OCI-LY3 (cell line): ENCODE results near the gene STMP1.
A peak's percentile ranks its signal among the peaks of the same experiment; 100 is the strongest.
"Not testable (repeated sequence)": the region's sequence is repeated elsewhere in the genome, so short reads cannot be mapped to it uniquely, and the experiment has no call there.

ENCODE experiments used
- H2AFZ ChIP-seq: fragments of 200-600, 300-600 bp; shearing (Covaris generic); 2 replicates; pipeline ENCODE4 v1.6.0; 2014; ENCODE audit warnings: antibody characterized with exemption, low read depth, low read length
- H3K27ac ChIP-seq: fragments of 200-600, 300-600 bp; sonication (generic); 2 replicates; pipeline ENCODE4 v1.5.1; 2014; ENCODE audit warnings: mild to moderate bottlenecking, low read length, moderate library complexity, mixed read lengths
- H3K27me3 ChIP-seq: fragments of 200-600, 300-600 bp; sonication (generic); 2 replicates; pipeline ENCODE4 v1.6.1; 2014; ENCODE audit warnings: low read depth, low read length, mixed read lengths
- H3K36me3 ChIP-seq: fragments of 200-600, 300-600 bp; sonication (generic); replicated peaks from 2 replicates; pipeline ENCODE3; 2014; ENCODE audit warnings: low read depth, low read length, mixed read lengths
- H3K4me1 ChIP-seq: fragments of 300-600, 200-600 bp; sonication (generic); 2 replicates; pipeline ENCODE4 v1.6.1; 2014; ENCODE audit warnings: low read length, mixed read lengths
- H3K4me2 ChIP-seq: fragments of 200-600, 300-600 bp; sonication (generic); 2 replicates; pipeline ENCODE4 v1.6.1; 2014; ENCODE audit warnings: low read length, mixed read lengths
- H3K4me3 ChIP-seq: fragments of 300-600, 200-600 bp; sonication (generic); 2 replicates; pipeline ENCODE4 v1.5.1; 2014; ENCODE audit warnings: antibody characterized with exemption, mild to moderate bottlenecking, low read length, moderate library complexity
- H3K79me2 ChIP-seq: fragments of 300-600, 200-600 bp; shearing (Covaris generic); 2 replicates; pipeline ENCODE4 v1.6.1; 2014; ENCODE audit warnings: mild to moderate bottlenecking, low read length, mixed read lengths
- H3K9ac ChIP-seq: fragments of 300-600, 200-600 bp; shearing (Covaris generic); 2 replicates; pipeline ENCODE4 v1.6.0; 2014; ENCODE audit warnings: mild to moderate bottlenecking, low read length, moderate library complexity
- H3K9me3 ChIP-seq: fragments of 200-600, 300-600 bp; shearing (Covaris generic); 2 replicates; pipeline ENCODE4 v1.6.1; 2014; ENCODE audit warnings: low read length, mixed read lengths; ENCODE audit not compliant: insufficient read depth
- H4K20me1 ChIP-seq: fragments of 200-600, 300-600 bp; sonication (generic); 2 replicates; pipeline ENCODE4 v1.6.1; 2016; ENCODE audit warnings: low read length, mixed read lengths; ENCODE audit not compliant: insufficient read depth
- CTCF ChIP-seq: fragments of 200-600, 300-600 bp; sonication (generic); IDR thresholded peaks from 2 replicates; pipeline ENCODE4 v1.5.1; 2014; ENCODE audit warnings: antibody characterized with exemption, low read length, low read depth
- EZH2phosphoT487 ChIP-seq: fragments of 200-600 bp; shearing (Covaris generic); IDR thresholded peaks from 2 replicates; pipeline ENCODE4 v1.6.1; 2018; ENCODE audit warnings: antibody characterized with exemption, mixed run types, low read depth

The STMP1 gene

GRCh38 chr7:135620447-135620846 is 41.9 kb upstream of the STMP1 start:
- no peaks in the 10 kb centered on the region for H3K9me3 ChIP-seq
- H3K4me3 ChIP-seq, result no peak overlapping the region
- H3K27ac ChIP-seq, result no peak overlapping the region
- no peak for TF ChIP-seq CTCF
- no peak for TF ChIP-seq EZH2phosphoT487
- H3K36me3 ChIP-seq, result peaks cover 40% of the 10 kb centered on the region
- no peaks in the 10 kb centered on the region for H3K4me1 ChIP-seq
- H3K4me2 ChIP-seq, result no peak overlapping the region
- H3K79me2 ChIP-seq, result no peaks in the 10 kb centered on the region
- H3K27me3 ChIP-seq, result no peaks in the 10 kb centered on the region
- no peaks in the 10 kb centered on the region for H4K20me1 ChIP-seq
- no peak overlapping the region for H2AFZ ChIP-seq
- no peak overlapping the region for H3K9ac ChIP-seq

GRCh38 chr7:135620980-135621850 is 41.1 kb upstream of the STMP1 start:
- Histone ChIP-seq H3K27ac (no peak overlapping the region), H3K79me2 (no peaks in the 10 kb centered on the region), H3K36me3 (peaks cover 42% of the 10 kb centered on the region), H3K9ac (no peak overlapping the region), H2AFZ (no peak overlapping the region), H3K4me2 (no peak overlapping the region), H3K4me1 (no peaks in the 10 kb centered on the region), H3K4me3 (no peak overlapping the region), H3K27me3 (no peaks in the 10 kb centered on the region), H3K9me3 (no peaks in the 10 kb centered on the region), H4K20me1 (no peaks in the 10 kb centered on the region)
- TF ChIP-seq EZH2phosphoT487, result no peak
- peak; percentile 85 for TF ChIP-seq CTCF

DNA sequence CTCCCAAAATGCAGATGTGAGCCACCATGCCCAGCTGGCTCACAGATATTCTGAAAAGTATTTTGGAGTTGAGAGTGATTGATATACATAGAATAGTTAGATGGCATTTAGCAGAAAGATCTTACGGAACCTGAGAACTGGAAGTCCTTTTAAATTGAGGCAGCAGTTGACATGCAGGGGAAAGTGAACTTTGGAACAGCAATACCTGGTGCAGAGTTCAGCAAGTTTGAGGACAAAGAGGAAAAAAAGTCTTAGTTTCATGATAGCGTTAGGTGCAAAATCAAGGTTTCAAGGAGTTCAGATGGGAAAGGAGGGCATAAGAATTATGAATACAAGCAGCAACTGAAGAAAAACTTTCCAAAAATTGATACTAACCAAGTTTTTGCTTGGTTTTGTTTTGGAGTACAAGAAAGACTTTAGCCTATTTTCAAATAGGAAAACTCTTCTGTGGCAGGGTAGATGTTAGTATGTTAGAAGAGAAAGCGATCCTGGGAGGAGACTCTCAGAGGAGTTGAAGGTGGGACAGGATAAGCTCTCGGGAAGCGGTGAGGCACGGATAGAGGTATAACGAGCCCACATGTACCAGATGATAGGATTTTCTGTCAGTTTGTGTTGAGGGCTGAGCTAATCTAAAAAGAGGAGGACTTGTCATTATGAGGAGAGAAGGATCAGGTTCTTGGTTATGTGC is 28.0 kb upstream of the STMP1 start:
- no peak overlapping the region for H3K9ac ChIP-seq
- no peak overlapping the region for H3K4me3 ChIP-seq
- H3K9me3 ChIP-seq, result no peaks in the 10 kb centered on the region
- TF ChIP-seq EZH2phosphoT487, result no peak
- no peak for TF ChIP-seq CTCF
- H3K27ac ChIP-seq, result no peak overlapping the region
- H4K20me1 ChIP-seq, result no peaks in the 10 kb centered on the region
- H3K36me3 ChIP-seq, result peaks cover 50% of the 10 kb centered on the region
- H2AFZ ChIP-seq, result no peak overlapping the region
- H3K79me2 ChIP-seq, result no peaks in the 10 kb centered on the region
- no peaks in the 10 kb centered on the region for H3K27me3 ChIP-seq
- H3K4me1 ChIP-seq, result 0 out of 2 replicates have a peak, but pooled peaks cover 4% of the 10 kb centered on the region
- H3K4me2 ChIP-seq, result no peak overlapping the region

DNA sequence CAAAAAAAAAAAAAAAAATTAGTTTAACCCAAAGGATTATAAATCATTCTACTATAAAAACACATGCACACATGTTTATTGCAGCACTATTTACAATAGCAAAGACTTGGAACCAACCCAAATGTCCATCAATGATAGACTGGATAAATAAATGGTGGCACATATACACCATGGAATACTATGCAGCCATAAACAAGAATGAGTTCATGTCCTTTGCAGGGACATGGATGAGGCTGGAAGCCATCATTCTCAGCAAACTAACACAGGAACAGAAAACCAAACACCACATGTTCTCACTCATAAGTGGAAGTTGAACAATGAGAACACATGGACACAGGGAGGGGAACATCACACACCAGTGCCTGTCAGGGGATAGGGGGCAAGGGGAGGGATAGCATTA is 22.6 kb upstream of the STMP1 start:
- H3K79me2 ChIP-seq, H3K4me1 ChIP-seq, H3K4me2 ChIP-seq, H3K4me3 ChIP-seq, H3K27me3 ChIP-seq, H3K27ac ChIP-seq, H3K9me3 ChIP-seq, H4K20me1 ChIP-seq, H3K9ac ChIP-seq, H2AFZ ChIP-seq: not testable (repeated sequence)
- peaks cover 54% of the 10 kb centered on the region for H3K36me3 ChIP-seq
